Fibroblast of pulmonary artery (primary cell): ENCODE measurements around the gene NET1.

Experiments
- DNase-seq: peaks from one replicate; pipeline ENCODE4 v3.0.0-alpha.2; 2010; ENCODE audit warnings: low read depth
- H3K4me3 ChIP-seq: replicated peaks from 2 replicates; pipeline ENCODE4 v1.5.1; 2011; ENCODE audit warnings: low read depth, mild to moderate bottlenecking, control low read depth, low read length, moderate library complexity
- CTCF ChIP-seq: IDR thresholded peaks from 2 replicates; pipeline ENCODE4 v1.5.1; 2011; ENCODE audit warnings: mild to moderate bottlenecking, control low read depth, low read length, inconsistent platforms; ENCODE audit errors: missing control alignments

The NET1 gene

GRCh38 chr10:5387169-5387568 lies 25.2 kb upstream of the NET1 start:
- no peak overlapping the region for H3K4me3 ChIP-seq
- TF ChIP-seq CTCF = no peak
- DNase-seq = no peak

GRCh38 chr10:5390607-5391205 lies 21.7 kb upstream of the NET1 start:
- no peak overlapping the region for H3K4me3 ChIP-seq
- no peak for DNase-seq
- no peak for TF ChIP-seq CTCF

- DNase-seq = no peak
- no peak overlapping the region for H3K4me3 ChIP-seq
- TF ChIP-seq CTCF = no peak
Observed at GRCh38 chr10:5391790-5392189, 20.6 kb upstream of the NET1 start.

GRCh38 chr10:5393529-5393928 lies 18.8 kb upstream of the NET1 start:
- no peak overlapping the region for H3K4me3 ChIP-seq
- DNase-seq = no peak
- no peak for TF ChIP-seq CTCF

GRCh38 chr10:5395168-5395567 lies 17.2 kb upstream of the NET1 start:
- no peak for TF ChIP-seq CTCF
- H3K4me3 ChIP-seq = no peak overlapping the region
- no peak for DNase-seq

- no peak overlapping the region for H3K4me3 ChIP-seq
- no peak for TF ChIP-seq CTCF
- DNase-seq = no peak
Observed at GRCh38 chr10:5396556-5397300, 15.6 kb upstream of the NET1 start.

GRCh38 chr10:5399332-5399731 lies 13.0 kb upstream of the NET1 start:
- no peak for TF ChIP-seq CTCF
- DNase-seq = no peak
- no peak overlapping the region for H3K4me3 ChIP-seq
